Colon (tissue), 2 donors: ENCODE results near the gene FMOD.
"Not testable (repeated sequence)": the region's sequence is repeated elsewhere in the genome, so short reads cannot be mapped to it uniquely, and the experiment has no call there.

Experiments used
- FAIRE-seq: peaks from 2 replicates; lab custom pipeline; 2012; peaks lifted over from hg19 to GRCh38; lab: Jason Lieb, UNC
- donor health status: control.
- donor health status: control.

Gene FMOD

DNA sequence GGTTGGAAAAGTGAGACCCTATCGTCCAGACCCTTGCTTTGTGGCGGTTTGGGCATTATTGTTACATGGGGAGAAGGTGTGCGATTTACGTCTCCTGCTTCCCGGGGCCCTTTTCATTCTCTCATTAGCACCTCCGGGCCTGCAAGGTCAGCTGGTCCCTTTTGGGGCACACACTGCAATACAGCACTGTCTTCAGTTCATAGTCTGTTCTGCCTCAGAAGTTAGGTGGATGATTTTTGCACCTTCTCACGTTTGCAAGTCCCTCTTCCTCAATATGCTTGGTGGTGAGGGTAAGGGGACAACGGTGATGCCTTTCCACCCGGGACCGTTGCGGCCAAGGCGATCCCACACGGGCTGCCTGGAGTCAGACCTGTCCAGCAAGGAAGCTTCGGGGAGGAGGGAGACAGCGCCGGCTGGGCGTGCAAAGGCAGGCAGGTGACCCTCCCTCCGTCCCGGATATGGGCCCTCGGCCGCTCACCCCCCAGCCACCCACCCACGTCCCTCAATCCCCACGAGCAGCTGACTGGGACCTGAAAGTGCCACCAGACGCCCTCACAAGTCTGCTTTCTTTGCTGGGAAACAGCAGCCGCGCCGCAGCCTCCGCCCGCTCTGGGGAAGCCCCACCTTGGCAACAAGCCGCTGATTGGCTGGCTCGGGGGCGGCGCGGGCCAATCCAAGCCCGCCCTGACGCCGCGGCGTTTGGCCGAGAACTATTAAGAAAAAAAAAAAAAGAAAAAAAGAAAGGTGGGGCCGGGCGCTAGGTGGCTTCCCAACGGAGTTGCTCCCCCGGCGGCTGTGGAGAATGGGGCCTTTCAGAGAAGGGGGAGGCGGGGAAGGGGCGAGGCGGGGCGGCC lies 23.9 kb downstream of the FMOD start:
- no peak for FAIRE-seq

DNA sequence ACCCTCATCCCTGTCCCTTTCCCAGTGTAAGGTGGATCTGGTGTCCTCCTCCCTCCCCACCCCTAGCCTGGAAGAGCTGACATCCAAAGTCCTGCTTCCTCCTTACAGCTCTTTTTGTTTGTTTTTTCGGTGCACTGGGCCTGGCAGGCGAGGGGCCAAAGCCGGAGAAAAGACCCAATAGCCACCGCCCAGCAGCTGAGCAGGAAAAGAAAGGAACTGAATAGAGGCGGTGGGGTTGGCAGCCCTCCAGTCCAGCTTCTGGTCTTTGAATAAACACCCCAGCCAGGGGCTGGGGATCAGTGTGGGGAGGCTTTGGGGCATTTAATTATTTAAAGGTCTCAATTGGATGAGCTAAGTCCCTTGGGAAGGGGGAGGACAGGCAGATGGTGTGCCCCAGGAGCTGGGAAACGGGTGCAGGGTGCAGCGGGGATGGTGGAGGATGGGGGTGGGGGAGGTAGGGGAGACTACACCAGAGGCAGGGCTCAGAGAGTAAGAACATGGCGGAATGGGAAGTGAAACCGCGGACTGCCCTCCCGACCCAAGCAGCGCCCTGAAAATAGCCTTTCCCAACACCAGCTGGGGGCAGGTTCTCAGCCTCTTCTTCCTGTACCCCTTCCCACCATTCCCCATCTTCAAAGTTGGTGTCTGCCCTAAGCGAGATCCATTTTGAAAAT lies 25.4 kb downstream of the FMOD start:
- no peak for FAIRE-seq

- FAIRE-seq: no peak
Observed at GRCh38 chr1:203325026-203325417, 25.9 kb downstream of the FMOD start.

- FAIRE-seq: no peak
Observed at GRCh38 chr1:203324105-203325025, 26.6 kb downstream of the FMOD start.

DNA sequence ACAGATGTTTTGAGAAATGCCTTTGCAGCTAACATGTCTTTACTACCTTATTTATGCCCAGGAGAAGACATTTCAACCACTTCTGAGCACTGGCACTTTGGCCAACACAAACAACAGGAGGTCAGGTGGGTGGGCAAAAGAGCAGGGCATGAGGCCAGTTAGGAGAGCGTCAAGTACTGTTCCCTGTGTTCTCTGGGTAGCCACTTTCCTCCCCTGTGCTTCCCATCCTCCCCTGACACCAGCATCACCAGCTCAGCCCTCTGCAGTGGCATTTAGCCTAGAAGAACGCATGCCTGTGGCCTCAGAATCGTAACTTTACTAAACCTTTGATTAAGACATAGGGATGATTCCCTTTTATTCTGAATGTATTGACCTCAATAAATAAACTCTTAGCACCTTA lies 27.3 kb downstream of the FMOD start:
- FAIRE-seq: no peak

- no peak for FAIRE-seq
Observed at GRCh38 chr1:203322500-203323179, 28.3 kb downstream of the FMOD start.

GRCh38 chr1:203321273-203322052 lies 29.5 kb downstream of the FMOD start:
- FAIRE-seq: no peak

DNA sequence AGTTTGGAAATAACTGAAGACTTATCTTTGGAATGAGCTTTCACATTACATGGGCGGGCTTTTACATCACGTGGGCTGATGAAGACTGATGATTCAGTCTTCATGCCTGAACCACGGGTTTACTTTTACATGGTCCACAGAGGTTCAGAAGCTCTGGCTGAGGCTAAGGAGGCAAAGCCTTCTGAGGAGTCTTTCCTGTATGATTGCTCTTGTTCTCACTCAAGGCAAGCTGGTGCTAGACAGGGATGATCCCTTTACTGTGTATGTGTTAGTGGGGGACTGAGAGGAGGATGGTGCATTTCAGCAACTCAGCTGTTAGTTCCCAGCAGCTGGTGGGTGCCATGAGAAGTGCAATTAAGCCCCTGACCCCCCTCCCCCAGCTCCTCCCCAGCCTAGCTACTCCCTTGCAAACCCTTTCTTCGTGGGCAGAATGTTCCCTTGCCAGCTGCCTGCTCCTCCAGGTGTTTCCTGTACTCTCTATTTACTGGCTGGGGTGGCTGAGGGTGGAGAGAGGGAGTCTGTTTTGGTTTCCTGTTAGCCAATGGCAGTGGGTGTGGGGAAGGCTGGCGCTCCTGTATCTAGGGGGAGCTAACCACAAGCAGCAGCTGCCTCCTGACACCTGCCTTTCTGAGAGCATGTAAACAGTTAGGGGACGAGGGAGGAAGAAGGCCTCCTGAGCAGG lies 30.2 kb downstream of the FMOD start:
- FAIRE-seq: no peak

GRCh38 chr1:203318229-203318517 lies 32.7 kb downstream of the FMOD start:
- no peak for FAIRE-seq

DNA sequence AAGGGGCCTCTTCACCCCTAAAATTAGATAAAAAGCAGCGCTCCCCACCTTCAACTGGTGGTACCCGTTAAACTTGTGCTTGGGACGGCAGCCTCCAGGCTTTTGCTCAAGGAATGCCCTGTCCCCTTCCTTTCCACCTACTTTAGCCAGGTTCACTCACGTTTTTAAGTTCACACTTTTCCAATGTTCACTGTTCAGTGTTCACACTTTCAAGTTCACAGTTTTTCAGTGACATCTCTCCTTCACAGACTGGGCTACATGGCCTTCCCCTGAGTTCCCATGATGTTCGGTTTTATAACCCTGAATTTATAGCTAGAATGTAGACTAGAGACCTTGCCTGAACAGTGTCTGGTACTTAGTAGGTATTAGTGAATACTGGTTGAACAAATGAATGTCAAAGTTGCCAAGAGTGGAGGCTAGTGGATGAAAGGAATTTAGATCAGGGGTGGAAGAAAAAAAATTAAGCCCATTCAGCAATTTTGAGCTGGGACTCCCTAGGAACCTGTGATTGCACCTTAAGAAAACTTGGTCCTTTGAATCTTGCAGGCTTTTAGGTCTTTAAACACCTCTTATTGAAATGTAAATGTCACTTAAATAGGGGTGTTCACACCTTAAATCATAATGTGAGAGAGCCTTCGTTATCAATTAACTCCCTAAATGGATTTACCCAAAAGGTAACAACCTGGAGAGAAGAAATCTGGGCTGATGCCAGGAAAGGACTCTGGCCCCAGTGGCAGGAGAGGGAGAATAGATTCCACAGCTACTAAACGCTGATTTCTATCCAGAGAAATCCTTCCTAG lies 33.3 kb downstream of the FMOD start:
- no peak for FAIRE-seq

GRCh38 chr1:203316626-203317093 lies 34.3 kb downstream of the FMOD start:
- FAIRE-seq: no peak

DNA sequence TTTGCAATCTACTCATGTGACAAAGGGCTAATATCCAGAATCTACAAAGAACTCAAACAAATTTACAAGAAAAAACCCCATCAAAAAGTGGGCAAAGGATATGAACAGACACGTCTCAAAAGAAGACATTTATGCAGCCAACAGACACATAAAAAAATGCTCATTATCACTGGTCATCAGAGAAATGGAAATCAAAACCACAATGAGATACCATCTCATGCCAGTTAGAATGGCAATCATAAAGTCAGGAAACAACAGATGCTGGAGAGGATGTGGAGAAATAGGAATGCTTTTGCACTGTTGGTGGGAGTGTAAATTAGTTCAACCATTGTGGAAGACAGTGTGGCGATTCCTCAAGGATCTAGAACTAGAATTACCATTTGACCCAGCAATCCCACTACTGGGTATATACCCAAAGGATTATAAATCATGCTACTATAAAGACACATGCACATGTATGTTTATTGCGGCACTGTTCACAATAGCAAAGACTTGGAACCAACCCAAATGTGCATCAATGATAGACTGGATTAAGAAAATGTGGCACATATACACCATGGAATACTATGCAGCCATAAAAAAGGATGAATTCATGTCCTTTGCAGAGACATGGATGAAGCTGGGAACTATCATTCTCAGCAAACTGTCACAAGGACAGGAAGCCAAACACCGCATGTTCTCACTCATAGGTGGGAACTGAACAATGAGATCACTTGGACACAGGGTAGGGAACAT lies 36.7 kb downstream of the FMOD start:
- FAIRE-seq: not testable (repeated sequence)

DNA sequence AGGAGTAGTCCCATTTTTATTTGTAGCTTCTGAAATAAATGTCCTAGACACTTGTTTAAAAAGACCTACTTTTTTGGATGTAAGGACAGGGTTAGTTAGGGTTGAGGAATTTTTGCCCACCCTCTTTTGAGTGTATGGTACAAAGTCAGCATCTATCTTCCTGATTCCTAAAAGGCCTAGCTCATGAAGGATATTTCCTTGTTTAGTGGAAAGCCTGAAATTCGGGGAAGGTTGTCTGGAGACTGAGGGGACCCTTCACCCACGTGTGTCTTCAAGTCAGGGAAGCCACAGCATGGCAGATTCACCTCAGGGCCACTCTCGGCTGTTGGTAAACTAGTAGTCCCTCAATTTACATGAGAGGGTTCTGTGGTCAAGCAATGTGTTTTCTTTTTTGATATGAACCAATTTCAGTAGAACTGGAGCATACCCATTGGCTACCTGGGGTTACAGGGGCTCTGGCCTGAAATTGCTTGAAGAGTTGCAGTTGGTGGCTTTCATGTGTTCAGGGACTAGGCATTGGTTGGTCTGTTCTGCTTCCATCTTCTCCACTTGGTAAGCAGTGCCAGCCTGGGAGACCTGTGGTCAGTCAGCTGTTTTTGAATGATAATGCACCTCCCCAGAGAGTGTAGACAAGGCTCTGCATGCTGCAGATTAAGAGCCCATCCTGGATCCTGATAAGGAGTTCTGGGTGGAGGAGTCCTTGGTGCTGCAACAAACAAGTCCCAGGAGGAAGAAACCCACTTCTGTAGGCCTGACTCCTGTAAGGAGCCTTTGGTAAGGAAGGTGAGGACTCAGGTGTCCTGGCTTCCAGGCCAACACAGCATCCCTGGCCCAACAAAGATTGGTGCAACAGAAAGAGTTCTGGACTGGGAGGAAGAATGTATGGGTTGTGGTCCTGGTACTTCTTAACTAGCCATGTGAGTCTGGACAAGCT lies 39.3 kb downstream of the FMOD start:
- FAIRE-seq: no peak

- FAIRE-seq: no peak
Observed at GRCh38 chr1:203308923-203309331, 42.0 kb downstream of the FMOD start.

GRCh38 chr1:203308328-203308922 lies 42.5 kb downstream of the FMOD start:
- no peak for FAIRE-seq

- no peak for FAIRE-seq
Observed at GRCh38 chr1:203307641-203308126, 43.2 kb downstream of the FMOD start.

DNA sequence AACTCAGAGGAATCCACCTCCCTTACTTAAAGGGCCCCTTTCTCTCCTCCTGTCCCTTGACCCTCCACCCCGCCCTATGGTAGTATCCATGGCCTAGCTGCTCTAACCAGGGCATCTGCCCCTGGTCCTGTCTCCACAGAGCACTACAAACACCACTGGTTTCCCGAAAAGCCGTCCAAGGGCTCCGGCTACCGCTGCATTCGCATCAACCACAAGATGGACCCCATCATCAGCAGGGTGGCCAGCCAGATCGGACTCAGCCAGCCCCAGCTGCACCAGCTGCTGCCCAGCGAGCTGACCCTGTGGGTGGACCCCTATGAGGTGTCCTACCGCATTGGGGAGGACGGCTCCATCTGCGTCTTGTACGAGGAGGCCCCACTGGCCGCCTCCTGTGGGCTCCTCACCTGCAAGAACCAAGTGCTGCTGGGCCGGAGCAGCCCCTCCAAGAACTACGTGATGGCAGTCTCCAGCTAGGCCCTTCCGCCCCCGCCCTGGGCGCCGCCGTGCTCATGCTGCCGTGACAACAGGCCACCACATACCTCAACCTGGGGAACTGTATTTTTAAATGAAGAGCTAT lies 43.9 kb downstream of the FMOD start:
- no peak for FAIRE-seq
